ENCODE data around the gene ACTRT2. TPM values are rescaled to one million over a fixed set of nuclear protein-coding genes. Genes with fewer than 3 reads are reported as not detected.

Gene ACTRT2
- total and polyA plus RNA-seq, 3 donors from 2014 or later, result 64.2 to 183 (median 143) TPM

DNA sequence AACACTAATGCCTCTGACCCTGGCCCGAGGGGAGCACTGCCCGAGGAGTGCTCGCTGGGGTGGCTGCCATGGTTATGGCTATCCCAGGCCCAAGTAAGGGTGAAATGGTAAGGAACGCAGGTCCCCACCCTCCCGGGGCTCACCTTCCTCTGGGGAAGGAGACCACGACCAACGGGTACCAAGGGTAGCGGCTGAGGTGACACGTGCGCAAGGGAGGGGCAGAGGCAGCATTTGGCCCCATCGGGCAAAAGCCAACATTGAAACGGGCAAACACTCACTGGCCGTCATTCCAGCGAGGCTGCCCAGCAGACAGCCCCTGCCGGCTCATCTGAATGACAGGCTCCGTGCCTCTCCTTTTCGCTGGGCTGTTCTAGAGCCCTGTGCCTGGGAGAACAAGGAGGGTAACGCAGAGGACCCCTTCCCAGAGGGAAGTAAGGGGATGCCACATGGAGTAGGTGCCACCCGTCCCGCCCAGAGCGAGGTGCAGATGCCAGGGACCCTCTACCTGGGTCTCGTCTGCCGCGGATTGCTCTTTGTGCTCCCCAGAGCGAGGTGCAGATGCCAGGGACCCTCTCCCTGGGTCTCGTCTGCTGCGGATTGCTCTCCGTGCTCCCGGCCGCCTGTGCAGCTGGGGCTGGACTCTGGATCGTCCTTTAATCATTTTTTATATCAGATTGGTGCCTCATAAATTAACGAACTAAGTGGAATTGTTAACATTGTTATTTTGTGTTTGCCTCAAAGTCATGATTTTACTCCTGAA, 16.2 kb downstream of the ACTRT2 start:
- no peaks in the 10 kb centered on the region for H3K9me3 ChIP-seq
- WGBS, 2 donors, result 86 to 88% methylated on average over 25 to 32 of the region's 32 CpGs

DNA sequence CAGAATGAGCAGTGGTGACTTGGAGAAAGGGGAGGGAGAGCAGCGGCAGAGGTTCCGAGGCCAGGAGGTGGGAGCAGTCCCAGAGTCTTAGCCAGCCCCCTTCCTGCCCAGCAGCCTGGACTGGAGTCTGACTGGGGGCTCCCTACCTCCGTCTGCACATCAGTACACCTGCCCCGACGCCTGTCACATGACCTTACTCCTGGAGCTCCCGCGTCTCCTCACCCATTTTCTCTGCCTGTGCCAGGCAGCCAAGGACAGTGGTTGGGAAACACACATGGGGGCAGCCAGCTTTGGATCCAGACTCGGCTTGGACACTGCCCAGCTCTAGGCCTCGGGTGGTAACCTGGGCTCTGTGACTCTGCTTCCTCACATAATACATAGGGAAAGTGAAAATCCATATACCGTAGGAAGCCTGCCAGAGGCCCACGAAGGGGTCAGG, 16.9 kb downstream of the ACTRT2 start:
- Histone ChIP-seq H3K36me3 (ENCODE audit: low read depth, missing control alignments) (no peaks in the 10 kb centered on the region), H3K9me3 (no peaks in the 10 kb centered on the region), H3K4me3 (no peak overlapping the region), H3K4me1 (peaks cover 21% of the 10 kb centered on the region), H3K27me3 (no peaks in the 10 kb centered on the region), H3K27ac (no peak overlapping the region)
- TF ChIP-seq, protein P1, sequence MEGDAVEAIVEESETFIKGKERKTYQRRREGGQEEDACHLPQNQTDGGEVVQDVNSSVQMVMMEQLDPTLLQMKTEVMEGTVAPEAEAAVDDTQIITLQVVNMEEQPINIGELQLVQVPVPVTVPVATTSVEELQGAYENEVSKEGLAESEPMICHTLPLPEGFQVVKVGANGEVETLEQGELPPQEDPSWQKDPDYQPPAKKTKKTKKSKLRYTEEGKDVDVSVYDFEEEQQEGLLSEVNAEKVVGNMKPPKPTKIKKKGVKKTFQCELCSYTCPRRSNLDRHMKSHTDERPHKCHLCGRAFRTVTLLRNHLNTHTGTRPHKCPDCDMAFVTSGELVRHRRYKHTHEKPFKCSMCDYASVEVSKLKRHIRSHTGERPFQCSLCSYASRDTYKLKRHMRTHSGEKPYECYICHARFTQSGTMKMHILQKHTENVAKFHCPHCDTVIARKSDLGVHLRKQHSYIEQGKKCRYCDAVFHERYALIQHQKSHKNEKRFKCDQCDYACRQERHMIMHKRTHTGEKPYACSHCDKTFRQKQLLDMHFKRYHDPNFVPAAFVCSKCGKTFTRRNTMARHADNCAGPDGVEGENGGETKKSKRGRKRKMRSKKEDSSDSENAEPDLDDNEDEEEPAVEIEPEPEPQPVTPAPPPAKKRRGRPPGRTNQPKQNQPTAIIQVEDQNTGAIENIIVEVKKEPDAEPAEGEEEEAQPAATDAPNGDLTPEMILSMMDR (IDR thresholded peaks at IDR 0.05), result no peak
- no peak for TF ChIP-seq POLR2A (IDR thresholded peaks at IDR 0.05)
- 70 to 72% methylated on average over 7 to 11 of the region's 11 CpGs for WGBS, 2 donors
- intact Hi-C loops (cut with DNase I; ENCODE audit: low total_unique reads), result no loop called here
- peak; percentile 23 for DNase-seq

More for the DNA sequence above, 16.2 kb downstream of the ACTRT2 start:
- peak; percentile 12 for DNase-seq
- Histone ChIP-seq H3K36me3 (ENCODE audit: low read depth, missing control alignments) (no peaks in the 10 kb centered on the region), H3K27me3 (no peaks in the 10 kb centered on the region), H3K4me3 (no peak overlapping the region), H3K27ac (no peak overlapping the region), H3K4me1 (peaks cover 21% of the 10 kb centered on the region)
- intact Hi-C loops (cut with DNase I; ENCODE audit: low total_unique reads), result no loop called here
- no peak for TF ChIP-seq POLR2A (IDR thresholded peaks at IDR 0.05)
- TF ChIP-seq, protein P1 (IDR thresholded peaks at IDR 0.05), result no peak

DNA sequence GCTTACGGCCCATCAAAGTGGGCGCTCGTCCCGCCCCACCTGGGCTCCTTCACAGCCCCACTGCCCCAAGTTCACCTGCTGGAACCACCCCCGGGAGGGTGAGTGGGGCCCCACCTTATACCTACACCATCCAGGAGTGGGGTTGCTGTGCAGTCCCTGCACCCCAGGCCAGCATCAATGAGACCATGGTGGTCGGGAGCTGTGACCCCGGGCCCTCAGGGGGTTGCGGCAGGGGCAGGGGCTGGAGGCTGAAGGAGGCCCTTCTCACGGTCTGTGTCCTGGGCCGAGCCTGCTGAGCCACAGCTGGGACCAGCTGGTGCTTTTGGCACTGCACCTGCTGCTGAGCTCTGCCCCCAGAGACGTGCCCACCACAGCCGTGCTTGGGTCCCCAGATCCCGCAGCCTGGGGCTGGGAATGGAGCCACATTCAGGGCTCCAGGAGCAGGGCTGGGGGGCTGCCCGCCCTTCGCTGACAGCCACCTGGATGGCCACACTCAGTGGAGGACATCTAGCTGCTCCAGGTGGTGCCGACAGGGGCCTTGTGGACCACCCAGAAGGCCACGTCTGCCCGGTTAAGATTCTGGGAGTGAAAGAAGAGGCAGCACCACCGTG, 17.4 kb downstream of the ACTRT2 start:
- Histone ChIP-seq H3K27ac (no peak overlapping the region), H3K9me3 (no peaks in the 10 kb centered on the region), H3K27me3 (no peaks in the 10 kb centered on the region), H3K36me3 (ENCODE audit: low read depth, missing control alignments) (no peaks in the 10 kb centered on the region), H3K4me3 (no peak overlapping the region), H3K4me1 (peaks cover 21% of the 10 kb centered on the region)
- intact Hi-C loops (cut with DNase I; ENCODE audit: low total_unique reads), result no loop called here
- 70 to 74% methylated on average over 6 to 17 of the region's 19 CpGs for WGBS, 2 donors
- TF ChIP-seq, protein P1 (IDR thresholded peaks at IDR 0.05), result no peak
- TF ChIP-seq POLR2A (IDR thresholded peaks at IDR 0.05), result no peak
- DNase-seq, result peak; percentile 7

DNA sequence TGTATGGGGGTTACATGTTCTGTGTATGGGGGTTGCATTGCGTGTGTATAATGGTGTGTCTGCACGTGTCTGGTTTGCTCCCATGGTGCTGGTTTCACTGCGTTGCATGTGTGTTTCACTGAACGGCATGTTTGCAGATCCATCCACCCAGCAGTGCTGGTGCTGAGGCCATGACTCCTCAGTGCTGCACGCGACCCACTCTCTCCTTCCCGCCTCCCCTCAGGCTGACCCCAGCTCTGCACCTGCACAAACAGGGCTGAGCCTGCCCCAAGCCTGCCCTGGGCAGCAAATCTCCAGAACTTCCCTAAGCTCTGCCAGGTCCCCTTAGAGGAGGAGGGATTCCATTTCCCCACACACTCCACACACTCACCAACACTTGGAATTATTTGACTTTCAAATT, 18.7 kb downstream of the ACTRT2 start:
- Histone ChIP-seq H3K27me3 (no peaks in the 10 kb centered on the region), H3K27ac (no peak overlapping the region), H3K4me1 (peaks cover 21% of the 10 kb centered on the region), H3K36me3 (ENCODE audit: low read depth, missing control alignments) (no peaks in the 10 kb centered on the region), H3K9me3 (no peaks in the 10 kb centered on the region), H3K4me3 (no peak overlapping the region)
- WGBS, 2 donors, result 90 to 91% methylated on average over 5 to 7 of the region's 7 CpGs
- TF ChIP-seq POLR2A (IDR thresholded peaks at IDR 0.05), result no peak
- TF ChIP-seq, protein P1 (IDR thresholded peaks at IDR 0.05), result no peak
- no peak for DNase-seq
- intact Hi-C loops (cut with DNase I; ENCODE audit: low total_unique reads), result no loop called here
